Liver (tissue), 9 donors: Measurements from ENCODE around the gene RO60. TPM values are rescaled to one million over a fixed set of nuclear protein-coding genes. Genes with fewer than 3 reads are reported as not detected.

Source experiments
- DNase-seq: peaks from one replicate; pipeline ENCODE4 v3.0.0-alpha.2; 2017; ENCODE audit warnings: low spot score
- H3K27ac ChIP-seq, 2 donors: one replicate each; pipeline ENCODE4 v1.7.0; 2013; ENCODE audit warnings: inconsistent platforms in 2 of 2, low read length in 2 of 2, control low read depth in 1 of 2, low read depth in 1 of 2, mild to moderate bottlenecking in 1 of 2
- H3K27me3 ChIP-seq, 4 donors: one replicate each; pipeline versions ENCODE4 v1.6.1 to v1.7.0; 2013; ENCODE audit warnings: low read length in 3 of 4, inconsistent platforms in 1 of 4, mild to moderate bottlenecking in 1 of 4, moderate library complexity in 1 of 4; ENCODE audit not compliant: control insufficient read depth in 4 of 4, insufficient read depth in 4 of 4
- H3K36me3 ChIP-seq, 4 donors: one replicate each; pipeline versions ENCODE4 v1.6.1 to v1.7.0; 2013; ENCODE audit warnings: low read length in 3 of 4, mild to moderate bottlenecking in 3 of 4, low read depth in 1 of 4, moderate library complexity in 1 of 4; ENCODE audit not compliant: control insufficient read depth in 4 of 4, insufficient read depth in 3 of 4
- H3K4me1 ChIP-seq, 4 donors: one replicate each; pipeline versions ENCODE4 v1.6.1 to v1.7.0; 2013; ENCODE audit warnings: low read length in 3 of 4, mild to moderate bottlenecking in 3 of 4, moderate library complexity in 1 of 4; ENCODE audit not compliant: control insufficient read depth in 4 of 4, insufficient read depth in 4 of 4
- H3K4me3 ChIP-seq, 3 donors: one replicate each; pipeline versions ENCODE4 v1.6.1 to v1.7.0; 2013; ENCODE audit warnings: low read length in 3 of 3, control low read depth in 1 of 3, low read depth in 1 of 3, mild to moderate bottlenecking in 1 of 3
- H3K9ac ChIP-seq, 2 donors: one replicate each; pipeline ENCODE4 v1.7.0; 2013; ENCODE audit warnings: low read length in 2 of 2, mild to moderate bottlenecking in 2 of 2, moderate library complexity in 2 of 2, control low read depth in 1 of 2, low read depth in 1 of 2
- H3K9me3 ChIP-seq, 4 donors: one replicate each; pipeline versions ENCODE4 v1.6.1 to v1.7.0; 2013; ENCODE audit warnings: low read length in 3 of 4; ENCODE audit not compliant: control insufficient read depth in 4 of 4
- ATF3 ChIP-seq: IDR thresholded peaks from 2 replicates; pipeline ENCODE4 v1.6.1; 2016; ENCODE audit warnings: antibody characterized with exemption
- CTCF ChIP-seq: fragments of 150-350 bp; IDR thresholded peaks from 2 replicates; pipeline ENCODE4 v1.5.1; 2017; ENCODE audit warnings: improper control_type of control experiment, low read depth, low read length; ENCODE audit not compliant: missing input control
- EGR1 ChIP-seq, 2 donors: IDR thresholded peaks; 2 replicates each; pipeline ENCODE4 v1.6.1; 2016 to 2018; ENCODE audit warnings: antibody characterized with exemption in 2 of 2, low read depth in 2 of 2
- FOXA1 ChIP-seq: IDR thresholded peaks from 2 replicates; pipeline ENCODE4 v1.6.1; 2016; ENCODE audit warnings: antibody characterized with exemption
- FOXA2 ChIP-seq: IDR thresholded peaks from 2 replicates; pipeline ENCODE4 v1.6.1; 2016; ENCODE audit warnings: antibody characterized with exemption
- GABPA ChIP-seq, 2 donors: IDR thresholded peaks in 1 of 2; conservative IDR thresholded peaks in 1 of 2; 2 replicates each; pipeline ENCODE4 v1.6.1; 2016; ENCODE audit warnings: antibody characterized with exemption in 2 of 2, mild to moderate bottlenecking in 1 of 2, moderate library complexity in 1 of 2
- HNF4A ChIP-seq, 2 donors: conservative IDR thresholded peaks; 2 replicates each; pipeline ENCODE4 v1.6.1; 2016; ENCODE audit warnings: antibody characterized with exemption in 2 of 2, mild to moderate bottlenecking in 2 of 2
- HNF4G ChIP-seq: IDR thresholded peaks from 2 replicates; pipeline ENCODE4 v1.6.1; 2016; ENCODE audit warnings: antibody characterized with exemption
- JUND ChIP-seq, 2 donors: IDR thresholded peaks; 2 replicates each; pipeline ENCODE4 v1.6.1; 2016; ENCODE audit warnings: antibody characterized with exemption in 2 of 2
- MAX ChIP-seq: IDR thresholded peaks from 2 replicates; pipeline ENCODE4 v1.6.1; 2016; ENCODE audit warnings: antibody characterized with exemption
- NR2F2 ChIP-seq: IDR thresholded peaks from 2 replicates; pipeline ENCODE4 v1.6.1; 2016; ENCODE audit warnings: antibody characterized with exemption
- RAD21 ChIP-seq, 2 donors: IDR thresholded peaks; 2 replicates each; pipeline ENCODE4 v1.6.1; 2016; ENCODE audit warnings: antibody characterized with exemption in 2 of 2, mild to moderate bottlenecking in 2 of 2
- REST ChIP-seq: IDR thresholded peaks from 2 replicates; pipeline ENCODE4 v1.6.1; 2016; ENCODE audit warnings: antibody characterized with exemption, mild to moderate bottlenecking
- RXRA ChIP-seq, 2 donors: IDR thresholded peaks; 2 replicates each; pipeline ENCODE4 v1.6.1; 2017 to 2018; ENCODE audit warnings: antibody characterized with exemption in 2 of 2, mild to moderate bottlenecking in 1 of 2
- SP1 ChIP-seq: IDR thresholded peaks from 2 replicates; pipeline ENCODE4 v1.6.1; 2018; ENCODE audit warnings: antibody characterized with exemption, mild to moderate bottlenecking
- TAF1 ChIP-seq: conservative IDR thresholded peaks from 2 replicates; pipeline ENCODE4 v1.6.1; 2016; ENCODE audit warnings: antibody characterized with exemption, mild to moderate bottlenecking
- YY1 ChIP-seq: IDR thresholded peaks from 2 replicates; pipeline ENCODE4 v1.6.1; 2016; ENCODE audit warnings: antibody characterized with exemption, mild to moderate bottlenecking
- ZBTB33 ChIP-seq: IDR thresholded peaks from 2 replicates; pipeline ENCODE4 v1.6.1; 2016; ENCODE audit warnings: antibody characterized with exemption
- WGBS: extraction: QIAGEN DNeasy Blood & Tissue Kit; methylation state at CpG from one replicate; pipeline ENCODE4 v1.1.7; 2013; 5-methylcytosine and 5-hydroxymethylcytosine counted together
- polyA plus RNA-seq, 2 donors: library from polyadenylated mRNA; stranded (reverse) in 1 of 2; unstranded in 1 of 2; fragments of 200-250 nt in 1 of 2; fragments of >200 nt in 1 of 2; fragmentation: Nextera tagmentation in 1 of 2; extraction: Ambion mirVana in 1 of 2; gene quantifications; one replicate each; pipeline versions ENCODE4 v1.2.1 to v1.2.3, GENCODE V29; 2013 to 2015
- total RNA-seq, 2 donors: library from RNA; depleted of rRNA; stranded (reverse); fragments of >200 nt; gene quantifications; one replicate each; pipeline ENCODE4 v1.2.3, GENCODE V29; 2014
- donor health status: healthy.
- donor health status: healthy.
- donor health status: healthy.
- donor health status: healthy.
- donor health status: healthy.

The RO60 gene
- total and polyA plus RNA-seq, 4 donors = 5.9 to 121 (median 34.9) TPM

- Histone ChIP-seq H3K9me3 (no peaks in the 10 kb centered on the region), H3K36me3 (peaks cover 0 to 3% (median 0%) of the 10 kb centered on the region in 4 donors), H3K4me1 (peaks cover 1 to 14% (median 9%) of the 10 kb centered on the region in 4 donors), H3K27ac (no peak overlapping the region), H3K27me3 (no peaks in the 10 kb centered on the region), H3K4me3 (no peak overlapping the region), H3K9ac (no peak overlapping the region)
- WGBS = 95% methylated on average over 1 of the region's 1 CpG
- no peak for TF ChIP-seq HNF4G
- TF ChIP-seq ZBTB33 = no peak
- no peak for TF ChIP-seq TAF1
- TF ChIP-seq YY1 = no peak
- TF ChIP-seq JUND (IDR thresholded peaks at IDR 0.05) = no peak
- TF ChIP-seq RXRA (IDR thresholded peaks at IDR 0.05) = no peak
- TF ChIP-seq MAX = no peak
- TF ChIP-seq SP1 = no peak
- TF ChIP-seq NR2F2 = no peak
- no peak for TF ChIP-seq RAD21 (IDR thresholded peaks at IDR 0.05)
- no peak for TF ChIP-seq FOXA1
- TF ChIP-seq EGR1 (IDR thresholded peaks at IDR 0.05; ENCODE audit: low read depth in 2 of 2) = no peak
- TF ChIP-seq GABPA (IDR thresholded peaks at IDR 0.05 in 1 of 2, conservative IDR thresholded peaks at IDR 0.05 in 1 of 2) = no peak
- TF ChIP-seq ATF3 = no peak
- TF ChIP-seq HNF4A (conservative IDR thresholded peaks at IDR 0.05) = no peak
- no peak for TF ChIP-seq REST
- TF ChIP-seq CTCF = no peak
- no peak for TF ChIP-seq FOXA2
- no peak for DNase-seq
These were observed 48.0 kb upstream of the RO60 start for GRCh38 chr1:193011406-193011805.
